ENCODE data around the gene ITLN2. TPM values are rescaled to one million over a fixed set of nuclear protein-coding genes. Genes with fewer than 3 reads are reported as not detected.
"Not testable (repeated sequence)": the region's sequence is repeated elsewhere in the genome, so short reads cannot be mapped to it uniquely, and the experiment has no call there.

ITLN2 gene
- total RNA-seq, 4 donors from 2014 or later, result 6.4 to 58.9 (median 30.3) TPM; not detected in 1

- TF ChIP-seq CTCF (IDR thresholded peaks at IDR 0.05), result no peak
- DNase-seq (ENCODE audit: low spot score), result no peak
- peak; percentile 33 for ATAC-seq (ENCODE audit: low FRiP score)
These were observed 49.6 kb downstream of the ITLN2 start for GRCh38 chr1:160904783-160905616.

GRCh38 chr1:160902251-160902650, 52.4 kb downstream of the ITLN2 start:
- ATAC-seq (ENCODE audit: low FRiP score); DNase-seq (ENCODE audit: low spot score): not testable (repeated sequence)

GRCh38 chr1:160901768-160902167, 52.8 kb downstream of the ITLN2 start:
- no peak for ATAC-seq (ENCODE audit: low FRiP score)
- DNase-seq (ENCODE audit: low spot score), result no peak
- TF ChIP-seq CTCF (IDR thresholded peaks at IDR 0.05), result no peak

- DNase-seq (ENCODE audit: low spot score); ATAC-seq (ENCODE audit: low FRiP score): not testable (repeated sequence)
These were observed 53.9 kb downstream of the ITLN2 start for GRCh38 chr1:160900683-160901082.

Other genes starting within 250 kb of the ITLN2 start
- gene CD48, start 243.0 kb downstream of the ITLN2 start, total RNA-seq, result 10 to 100 TPM in 1 of 4 donors, 1 to 10 TPM in 3; 5.2 to 21.0 (median 8.0) TPM
- 1 to 10 TPM; 1.1 to 3.2 (median 1.7) TPM for gene SLAMF7, start 215.6 kb downstream of the ITLN2 start, total RNA-seq
- 1 to 10 TPM in 3 of 4 donors, under 1 TPM in 1; 0.95 to 3.2 (median 1.4) TPM for gene LY9, start 158.6 kb downstream of the ITLN2 start, total RNA-seq
- 10 to 100 TPM in 1 of 4 donors, 1 to 10 TPM in 1, under 1 TPM in 2; 0.84 to 10.3 (median 3.0) TPM for gene CD244, start 91.9 kb downstream of the ITLN2 start, total RNA-seq
- gene ITLN1, start 69.6 kb downstream of the ITLN2 start, total RNA-seq, result 1,000 to 10,000 TPM in 3 of 4 donors, 100 to 1,000 TPM in 1; 105 to 7,953 (median 2,405) TPM
- gene F11R, start 66.3 kb upstream of the ITLN2 start, total RNA-seq, result 10 to 100 TPM; 31.7 to 52.8 (median 44.4) TPM
- gene TSTD1, start 84.2 kb upstream of the ITLN2 start, total RNA-seq, result 10 to 100 TPM; 26.0 to 43.1 (median 30.5) TPM
- gene USF1, start 91.2 kb upstream of the ITLN2 start, total RNA-seq, result 10 to 100 TPM; 44.8 to 87.5 (median 61.4) TPM
- gene ARHGAP30, start 115.1 kb upstream of the ITLN2 start, total RNA-seq, result 10 to 100 TPM in 3 of 4 donors, 1 to 10 TPM in 1; 9.8 to 32.3 (median 24.7) TPM
- gene NECTIN4, start 134.7 kb upstream of the ITLN2 start, total RNA-seq, result under 1 TPM in 1 of 4 donors, not detected in 3; 0.72 TPM
- gene KLHDC9, start 143.6 kb upstream of the ITLN2 start, total RNA-seq, result 1 to 10 TPM in 2 of 4 donors, under 1 TPM in 1, not detected in 1; 0.60 to 2.2 (median 1.5) TPM
- gene PFDN2, start 163.2 kb upstream of the ITLN2 start, total RNA-seq, result 10 to 100 TPM; 30.6 to 90.1 (median 50.0) TPM
- 100 to 1,000 TPM in 1 of 4 donors, 10 to 100 TPM in 3; 28.1 to 122 (median 33.4) TPM for gene NIT1, start 163.3 kb upstream of the ITLN2 start, total RNA-seq
- gene DEDD, start 177.9 kb upstream of the ITLN2 start, total RNA-seq, result 10 to 100 TPM; 32.0 to 54.8 (median 43.1) TPM
- gene UFC1, start 199.2 kb upstream of the ITLN2 start, total RNA-seq, result 10 to 100 TPM; 73.6 to 96.7 (median 78.4) TPM
- gene USP21, start 204.7 kb upstream of the ITLN2 start, total RNA-seq, result 10 to 100 TPM in 3 of 4 donors, 1 to 10 TPM in 1; 7.8 to 19.5 (median 12.7) TPM
- gene PPOX, start 211.6 kb upstream of the ITLN2 start, total RNA-seq, result 10 to 100 TPM; 12.5 to 28.4 (median 13.8) TPM
- 10 to 100 TPM; 20.6 to 50.7 (median 37.1) TPM for gene B4GALT3, start 222.7 kb upstream of the ITLN2 start, total RNA-seq
- 100 to 1,000 TPM in 2 of 4 donors, 10 to 100 TPM in 2; 38.5 to 238 (median 121) TPM for gene ADAMTS4, start 244.2 kb upstream of the ITLN2 start, total RNA-seq
- gene NDUFS2, start 247.6 kb upstream of the ITLN2 start, total RNA-seq, result 100 to 1,000 TPM in 3 of 4 donors, 10 to 100 TPM in 1; 89.4 to 136 (median 122) TPM